Neural progenitor cell (in vitro differentiated cells): Measurements from ENCODE around the gene CREB3. TPM values are rescaled to one million over a fixed set of nuclear protein-coding genes. Genes with fewer than 3 reads are reported as not detected.

Experiments used
- DNase-seq: peaks from one replicate; pipeline ENCODE4 v3.0.0-alpha.2; 2016; ENCODE audit warnings: low spot score
- H2AFZ ChIP-seq: fragments of 200-600 bp; sonication (generic); replicated peaks from 2 replicates; pipeline ENCODE4 v1.6.1; 2016; ENCODE audit warnings: antibody characterized with exemption
- H3F3A ChIP-seq: fragments of 200-600 bp; sonication (generic); 2 replicates; pipeline ENCODE4 v1.6.1; 2016; ENCODE audit warnings: antibody characterized with exemption, low read depth
- H3K27ac ChIP-seq: fragments of 200-600 bp; sonication (generic); 2 replicates; pipeline ENCODE4 v1.5.1; 2016; ENCODE audit warnings: mild to moderate bottlenecking
- H3K27me3 ChIP-seq: fragments of 200-600 bp; sonication (generic); 2 replicates; pipeline ENCODE4 v1.6.1; 2016; ENCODE audit warnings: mild to moderate bottlenecking, moderate library complexity
- H3K36me3 ChIP-seq: fragments of 200-600 bp; sonication (generic); 2 replicates; pipeline ENCODE4 v1.5.1; 2016
- H3K4me1 ChIP-seq: fragments of 200-600 bp; sonication (generic); 2 replicates; pipeline ENCODE4 v1.6.1; 2016; ENCODE audit warnings: mixed run types
- H3K4me2 ChIP-seq: fragments of 200-600 bp; sonication (generic); 2 replicates; pipeline ENCODE4 v1.6.1; 2016
- H3K4me3 ChIP-seq: fragments of 200-600 bp; sonication (generic); 2 replicates; pipeline ENCODE4 v1.5.1; 2016
- H3K79me2 ChIP-seq: fragments of 200-600 bp; sonication (generic); 2 replicates; pipeline ENCODE4 v1.6.1; 2016; ENCODE audit warnings: low read depth
- H3K9ac ChIP-seq: fragments of 200-600 bp; sonication (generic); 2 replicates; pipeline ENCODE4 v1.6.1; 2016
- H3K9me3 ChIP-seq: fragments of 200-600 bp; sonication (generic); 2 replicates; pipeline ENCODE4 v1.5.1; 2016; ENCODE audit warnings: low read depth
- H4K20me1 ChIP-seq: fragments of 200-600 bp; sonication (generic); 2 replicates; pipeline ENCODE4 v1.6.1; 2016; ENCODE audit warnings: low read depth
- H3K27ac Mint-ChIP-seq: 3 replicates; pipeline ENCODE4 v1.8.0; 2021; ENCODE audit warnings: mixed read lengths
- H3K27me3 Mint-ChIP-seq: 2 replicates; pipeline ENCODE4 v1.8.0; 2022; ENCODE audit warnings: low read depth, mild to moderate bottlenecking, inconsistent platforms, moderate library complexity, mixed read lengths; ENCODE audit not compliant: insufficient read depth
- H3K36me3 Mint-ChIP-seq: 3 replicates; pipeline ENCODE4 v1.8.0; 2021; ENCODE audit warnings: mixed read lengths
- H3K4me1 Mint-ChIP-seq: 3 replicates; pipeline ENCODE4 v1.8.0; 2021; ENCODE audit warnings: mixed read lengths
- H3K4me3 Mint-ChIP-seq: 3 replicates; pipeline ENCODE4 v1.8.0; 2021; ENCODE audit warnings: mild to moderate bottlenecking, moderate library complexity, mixed read lengths
- H3K9me3 Mint-ChIP-seq: 3 replicates; pipeline ENCODE4 v1.8.0; 2020; ENCODE audit warnings: mixed read lengths
- CTCF ChIP-seq: fragments of 200-600 bp; sonication (generic); IDR thresholded peaks from 2 replicates; pipeline ENCODE4 v1.5.1; 2017; ENCODE audit warnings: antibody characterized with exemption, mild to moderate bottlenecking
- EZH2 ChIP-seq: fragments of 200-600 bp; sonication (generic); IDR thresholded peaks from 2 replicates; pipeline ENCODE4 v1.6.1; 2017; ENCODE audit warnings: antibody characterized with exemption, mild to moderate bottlenecking, moderate library complexity
- EZH2phosphoT487 ChIP-seq: fragments of 200-600 bp; sonication (generic); IDR thresholded peaks from 2 replicates; pipeline ENCODE4 v1.6.1; 2017; ENCODE audit warnings: antibody characterized with exemption
- total RNA-seq: library from RNA; depleted of rRNA; stranded (reverse); fragments of >200 nt; gene quantifications from 2 replicates; pipeline ENCODE4 v1.2.3, GENCODE V29; 2015; ENCODE audit warnings: low replicate concordance

The CREB3 gene
- total RNA-seq: 27.9 and 30.3 TPM in 2 replicates

- H3K4me3 ChIP-seq: peak within 1 kb of the TSS; percentile 71
- TF ChIP-seq CTCF (peak; percentile 35), EZH2phosphoT487 (no peak)
- H3K27ac ChIP-seq: peak within 1 kb of the TSS; percentile 85
- DNase-seq: peak; percentile 98
- H4K20me1 ChIP-seq: peaks cover 15% of the 10 kb centered on the region
- peaks cover 2% of the 10 kb centered on the region for H3K27me3 Mint-ChIP-seq
- peaks cover 43% of the 10 kb centered on the region for H3K4me1 ChIP-seq
- peak within 1 kb of the TSS; percentile 80 for H3K4me2 ChIP-seq
- H3K36me3 Mint-ChIP-seq: peaks cover 2% of the 10 kb centered on the region
- no peak within 1 kb of the TSS for H3K4me3 Mint-ChIP-seq
- peak within 1 kb of the TSS; percentile 66 for H3K9ac ChIP-seq
- peaks cover 59% of the 10 kb centered on the region for H3K79me2 ChIP-seq
- no peaks in the 10 kb centered on the region for H3K36me3 ChIP-seq
- peak within 1 kb of the TSS; percentile 85 for H3K27ac Mint-ChIP-seq
- H3F3A ChIP-seq: peaks cover 74% of the 10 kb centered on the region
- peak within 1 kb of the TSS; percentile 51 for H2AFZ ChIP-seq
- no peaks in the 10 kb centered on the region for H3K9me3 Mint-ChIP-seq
- H3K4me1 Mint-ChIP-seq: peaks cover 25% of the 10 kb centered on the region
- no peaks in the 10 kb centered on the region for H3K27me3 ChIP-seq
- no peaks in the 10 kb centered on the region for H3K9me3 ChIP-seq
Observed at GRCh38 chr9:35732185-35732799, at the start of gene CREB3, which contains the start of gene TLN1. CREB3 (plus strand) TSS chr9:35732666; CDS start chr9:35732773, 107 bp downstream. TLN1 (minus strand) TSS chr9:35732195; CDS start chr9:35725694, 6,501 bp downstream.

- Histone ChIP-seq H3K4me2 (no peak overlapping the region), H3K27me3 (no peaks in the 10 kb centered on the region), H4K20me1 (no peaks in the 10 kb centered on the region), H3F3A (peaks cover 16% of the 10 kb centered on the region), H3K4me1 (peaks cover 3% of the 10 kb centered on the region), H3K79me2 (peaks cover 5% of the 10 kb centered on the region), H3K4me3 (no peak overlapping the region), H2AFZ (no peak overlapping the region), H3K36me3 (no peaks in the 10 kb centered on the region), H3K27ac (no peak overlapping the region), H3K9ac (no peak overlapping the region), H3K9me3 (no peaks in the 10 kb centered on the region)
- Mint-ChIP-seq H3K36me3 (peaks cover 24% of the 10 kb centered on the region), H3K27ac (peak overlapping the region; percentile 61), H3K4me3 (no peak overlapping the region), H3K4me1 (peaks cover 23% of the 10 kb centered on the region), H3K27me3 (peaks cover 4% of the 10 kb centered on the region), H3K9me3 (peaks cover 2% of the 10 kb centered on the region)
- DNase-seq: no peak
- TF ChIP-seq EZH2: no peak
- TF ChIP-seq CTCF: no peak
- TF ChIP-seq EZH2phosphoT487: no peak
Observed at GRCh38 chr9:35683323-35683722, 49.1 kb upstream of the CREB3 start.

- no peak overlapping the region for H3K4me3 Mint-ChIP-seq
- peaks cover 2% of the 10 kb centered on the region for H3K9me3 Mint-ChIP-seq
- TF ChIP-seq EZH2 (no peak), CTCF (no peak), EZH2phosphoT487 (no peak)
- H3K27ac Mint-ChIP-seq: no peak overlapping the region
- Histone ChIP-seq H2AFZ (no peak overlapping the region), H4K20me1 (no peaks in the 10 kb centered on the region), H3K27me3 (no peaks in the 10 kb centered on the region), H3K4me3 (no peak overlapping the region), H3K27ac (no peak overlapping the region), H3F3A (peaks cover 15% of the 10 kb centered on the region), H3K36me3 (no peaks in the 10 kb centered on the region), H3K4me2 (no peak overlapping the region), H3K4me1 (peaks cover 9% of the 10 kb centered on the region), H3K9me3 (no peaks in the 10 kb centered on the region), H3K9ac (no peak overlapping the region), H3K79me2 (peaks cover 19% of the 10 kb centered on the region)
- H3K27me3 Mint-ChIP-seq: peaks cover 9% of the 10 kb centered on the region
- H3K4me1 Mint-ChIP-seq: peaks cover 33% of the 10 kb centered on the region
- H3K36me3 Mint-ChIP-seq: peaks cover 24% of the 10 kb centered on the region
- no peak for DNase-seq
Observed at GRCh38 chr9:35684921-35685320, 47.5 kb upstream of the CREB3 start.
